ENCODE results near the gene STK10. TPM values are rescaled to one million over a fixed set of nuclear protein-coding genes. Genes with fewer than 3 reads are reported as not detected.
A peak's percentile ranks its signal among the peaks of the same experiment; 100 is the strongest.

STK10 gene
- total RNA-seq, 1 experiment from 2014 or later, result 14.5 TPM

GRCh38 chr5:172146748-172147092 lies 41.3 kb downstream of the STK10 start:
- no peak for DNase-seq
- Histone ChIP-seq H3K27me3 (no peaks in the 10 kb centered on the region), H3K9me3 (replicated peaks) (no peaks in the 10 kb centered on the region), H3K4me1 (peaks cover 40% of the 10 kb centered on the region), H3K4me3 (no peak overlapping the region), H3K27ac (no peak overlapping the region), H3K36me3 (no peaks in the 10 kb centered on the region)

DNA sequence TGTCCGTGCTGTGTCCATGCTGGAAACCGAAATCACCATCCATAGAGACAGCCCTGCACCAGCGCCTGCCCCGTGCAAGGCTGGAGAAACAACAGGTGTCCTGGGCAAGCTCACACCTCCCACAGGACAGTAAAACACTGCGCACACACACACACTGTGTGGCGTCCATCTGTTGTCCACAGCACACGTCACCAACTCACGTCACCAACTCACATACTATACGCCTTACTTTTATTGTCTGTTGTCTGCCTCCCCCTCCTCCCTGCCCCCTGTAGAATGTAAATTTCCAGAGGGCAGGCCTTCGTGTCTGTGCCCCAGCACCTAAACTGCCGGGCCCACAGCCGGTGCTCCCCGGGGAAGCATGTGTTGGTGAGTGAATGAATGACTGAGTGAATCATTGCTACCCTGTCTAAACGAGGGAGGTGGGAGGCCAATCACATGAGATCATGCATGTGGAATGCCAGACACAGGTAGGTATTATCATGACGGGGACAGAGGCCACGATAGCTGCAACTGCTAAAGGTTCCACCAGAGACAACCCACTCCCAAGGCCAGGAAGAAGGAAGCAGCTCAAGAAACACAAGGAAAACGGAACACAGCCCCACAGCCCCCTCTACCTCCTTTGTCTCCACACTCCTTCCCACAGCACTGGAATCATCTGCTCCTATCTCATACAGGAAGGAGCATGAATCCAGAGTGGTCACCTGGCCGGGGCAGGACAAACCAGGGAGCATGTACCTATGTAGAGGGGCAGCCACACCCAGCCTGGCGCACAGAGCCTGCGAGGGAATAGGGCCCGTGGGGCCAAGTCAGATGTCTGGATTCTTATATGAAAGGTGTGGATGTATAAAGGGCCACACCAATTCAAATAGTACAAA lies 41.9 kb downstream of the STK10 start:
- Histone ChIP-seq H3K27ac (peak overlapping the region; percentile 67), H3K9me3 (replicated peaks) (no peaks in the 10 kb centered on the region), H3K4me3 (no peak overlapping the region), H3K36me3 (no peaks in the 10 kb centered on the region), H3K27me3 (no peaks in the 10 kb centered on the region), H3K4me1 (peaks cover 46% of the 10 kb centered on the region)
- peak; percentile 41 to 64 for DNase-seq

GRCh38 chr5:172144931-172145869 lies 42.8 kb downstream of the STK10 start:
- no peaks in the 10 kb centered on the region for H3K9me3 ChIP-seq (replicated peaks)
- no peaks in the 10 kb centered on the region for H3K27me3 ChIP-seq
- H3K36me3 ChIP-seq, result no peaks in the 10 kb centered on the region
- peak overlapping the region; percentile 67 for H3K27ac ChIP-seq
- no peak overlapping the region for H3K4me3 ChIP-seq
- peak in 1 of 2 experiments; percentile 39 for DNase-seq
- peaks cover 48% of the 10 kb centered on the region for H3K4me1 ChIP-seq

DNA sequence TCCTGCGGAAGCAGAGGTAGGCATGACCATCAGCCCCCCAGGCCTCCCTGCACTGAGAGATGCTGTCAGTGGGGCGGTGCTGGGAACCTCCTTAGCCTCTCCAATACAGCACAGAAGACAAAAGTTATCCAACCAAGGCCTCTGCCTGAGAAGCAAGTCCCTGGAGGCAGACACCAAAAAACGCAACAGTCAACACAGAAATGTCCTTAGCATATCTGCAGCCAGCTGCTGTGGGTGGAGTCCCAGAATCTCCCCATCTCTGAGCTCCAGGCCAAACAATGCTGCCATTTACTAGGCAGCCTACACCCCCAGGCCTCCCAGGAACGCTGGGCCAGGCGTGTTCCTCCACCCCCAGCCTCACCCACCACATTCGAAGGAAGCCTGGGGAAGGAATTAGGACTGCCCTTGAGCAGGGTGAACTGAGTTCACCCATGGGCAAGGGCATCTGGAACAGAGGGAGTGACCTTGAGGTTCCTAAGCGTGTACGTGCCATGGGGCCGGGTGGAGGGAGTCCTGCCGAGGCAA lies 43.7 kb downstream of the STK10 start:
- Histone ChIP-seq H3K4me1 (peaks cover 48% of the 10 kb centered on the region), H3K4me3 (no peak overlapping the region), H3K9me3 (replicated peaks) (no peaks in the 10 kb centered on the region), H3K36me3 (no peaks in the 10 kb centered on the region), H3K27ac (peak overlapping the region; percentile 67), H3K27me3 (no peaks in the 10 kb centered on the region)
- DNase-seq, result peak; percentile 95 to 98

DNA sequence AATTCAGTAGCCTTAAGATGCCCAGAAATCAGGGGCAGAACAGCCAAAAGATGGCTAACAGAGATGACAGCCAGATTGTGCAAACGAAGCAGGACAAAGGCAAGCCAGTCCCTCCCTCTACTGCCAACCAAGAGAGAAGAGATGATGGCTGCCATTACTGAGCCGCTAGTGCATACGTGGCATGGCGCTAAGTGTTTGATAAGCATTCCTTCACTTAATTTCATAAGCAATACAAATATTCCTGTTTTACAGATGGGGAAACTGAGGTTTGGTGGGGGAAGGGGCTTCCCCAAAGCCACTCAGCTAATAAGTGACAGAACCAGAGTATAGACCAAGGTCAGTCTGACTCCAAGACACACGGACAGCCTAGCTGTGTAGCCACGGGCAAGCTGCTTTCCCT lies 44.1 kb downstream of the STK10 start:
- Histone ChIP-seq H3K4me1 (peaks cover 48% of the 10 kb centered on the region), H3K27ac (peak overlapping the region; percentile 67), H3K36me3 (no peaks in the 10 kb centered on the region), H3K4me3 (no peak overlapping the region), H3K9me3 (replicated peaks) (no peaks in the 10 kb centered on the region), H3K27me3 (no peaks in the 10 kb centered on the region)
- no peak for DNase-seq

GRCh38 chr5:172142709-172143215 lies 45.3 kb downstream of the STK10 start:
- H3K27ac ChIP-seq, result no peak overlapping the region
- DNase-seq, result peak; percentile 44 to 56

DNA sequence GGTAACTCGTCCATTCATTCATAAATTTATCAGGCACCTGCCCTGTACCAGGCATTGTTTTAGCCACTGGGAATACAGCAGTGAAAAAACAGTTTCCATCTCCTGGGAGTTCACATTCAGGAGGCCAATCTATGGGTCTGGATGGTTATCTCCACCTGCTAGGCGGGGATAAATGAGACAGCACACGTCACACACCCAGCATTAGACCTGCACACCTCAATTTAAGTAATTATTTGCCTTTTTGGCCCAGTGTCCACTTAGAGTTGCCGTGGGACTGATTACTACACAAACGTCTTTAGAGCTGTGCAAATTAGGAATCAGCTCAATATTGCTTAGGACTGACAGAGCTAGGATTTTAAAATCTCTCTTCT lies 46.1 kb downstream of the STK10 start:
- Histone ChIP-seq H3K27me3 (no peaks in the 10 kb centered on the region), H3K4me3 (no peak overlapping the region), H3K36me3 (peaks cover 3% of the 10 kb centered on the region; the same call in 1 of the 2 replicates)

More at GRCh38 chr5:172142709-172143215, 45.3 kb downstream of the STK10 start:
- Histone ChIP-seq H3K4me3 (no peak overlapping the region), H3K27me3 (no peaks in the 10 kb centered on the region), H3K4me1 (peaks cover 48% of the 10 kb centered on the region), H3K9me3 (replicated peaks) (no peaks in the 10 kb centered on the region), H3K36me3 (no peaks in the 10 kb centered on the region)

GRCh38 chr5:172140866-172141265 lies 47.2 kb downstream of the STK10 start:
- Histone ChIP-seq H3K4me3 (no peak overlapping the region), H3K27me3 (no peaks in the 10 kb centered on the region), H3K27ac (no peak overlapping the region; the same call in 1 of the 2 replicates), H3K4me1 (peaks cover 45% of the 10 kb centered on the region), H3K9me3 (replicated peaks) (peaks cover 5% of the 10 kb centered on the region), H3K36me3 (peaks cover 3% of the 10 kb centered on the region; the same call in 1 of the 2 replicates)
- DNase-seq, result no peak

More for the DNA sequence above, 46.1 kb downstream of the STK10 start:
- Histone ChIP-seq H3K9me3 (replicated peaks) (peaks cover 4% of the 10 kb centered on the region), H3K4me1 (peaks cover 48% of the 10 kb centered on the region), H3K27ac (peak overlapping the region; percentile 32; the same call in 1 of the 2 replicates)
- DNase-seq, result no peak

GRCh38 chr5:172140120-172140519 lies 47.9 kb downstream of the STK10 start:
- peaks cover 3% of the 10 kb centered on the region; the same call in 1 of the 2 replicates for H3K36me3 ChIP-seq
- H3K4me3 ChIP-seq, result no peak overlapping the region
- H3K27ac ChIP-seq, result no peak overlapping the region
- peaks cover 7% of the 10 kb centered on the region for H3K9me3 ChIP-seq (replicated peaks)
- no peak for DNase-seq
- H3K27me3 ChIP-seq, result no peaks in the 10 kb centered on the region
- H3K4me1 ChIP-seq, result peaks cover 38% of the 10 kb centered on the region

- no peak for DNase-seq
- peaks cover 3% of the 10 kb centered on the region; the same call in 1 of the 2 replicates for H3K36me3 ChIP-seq
- no peak overlapping the region for H3K27ac ChIP-seq
- H3K4me3 ChIP-seq, result no peak overlapping the region
- H3K4me1 ChIP-seq, result peaks cover 11% of the 10 kb centered on the region
- no peaks in the 10 kb centered on the region for H3K27me3 ChIP-seq
- peaks cover 10% of the 10 kb centered on the region for H3K9me3 ChIP-seq (replicated peaks)
Measured at GRCh38 chr5:172137046-172137445, 51.0 kb downstream of the STK10 start.

DNA sequence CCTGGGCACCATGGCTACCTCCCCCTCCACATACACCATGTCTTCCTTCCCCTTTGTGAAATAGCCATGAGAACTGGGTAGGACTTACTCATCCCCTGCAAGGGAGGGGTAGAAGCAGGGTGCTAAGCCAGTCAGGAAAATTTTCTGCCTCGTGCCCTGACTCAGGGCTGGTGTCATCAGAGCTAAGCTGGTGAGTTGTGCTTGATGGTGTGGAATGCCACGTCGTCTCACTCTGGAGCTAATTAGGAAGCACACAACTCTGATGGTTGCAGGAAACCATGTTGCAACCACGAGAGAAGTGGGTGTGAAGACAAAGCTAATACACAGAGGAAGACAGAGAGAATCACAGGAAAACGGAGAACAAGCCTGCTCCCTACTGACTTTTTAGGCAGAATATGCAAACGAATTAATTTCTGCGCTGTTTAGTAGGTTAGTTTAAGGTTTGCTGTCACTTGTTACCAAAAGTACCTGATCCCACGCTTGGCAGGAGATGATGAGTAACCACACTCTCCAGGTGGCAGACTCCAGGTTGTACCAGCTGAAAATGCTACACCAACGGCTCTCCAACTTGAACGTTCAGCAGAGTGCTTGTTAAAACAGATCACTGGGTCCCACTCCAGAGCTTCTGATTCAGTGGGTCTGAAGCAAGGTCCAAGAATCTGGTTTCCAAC lies 54.5 kb downstream of the STK10 start:
- H3K9me3 ChIP-seq (replicated peaks), result peaks cover 10% of the 10 kb centered on the region
- H3K4me1 ChIP-seq, result no peaks in the 10 kb centered on the region
- H3K27ac ChIP-seq, result no peak overlapping the region
- H3K27me3 ChIP-seq, result no peaks in the 10 kb centered on the region
- H3K36me3 ChIP-seq, result peaks cover 3% of the 10 kb centered on the region; the same call in 1 of the 2 replicates
- H3K4me3 ChIP-seq, result no peak overlapping the region
- DNase-seq, result no peak

GRCh38 chr5:172131690-172132089 lies 56.3 kb downstream of the STK10 start:
- no peak overlapping the region for H3K27ac ChIP-seq
- H3K27me3 ChIP-seq, result no peaks in the 10 kb centered on the region
- no peaks in the 10 kb centered on the region for H3K4me1 ChIP-seq
- peaks cover 5% of the 10 kb centered on the region; the same call in 1 of the 2 replicates for H3K9me3 ChIP-seq (replicated peaks)
- H3K4me3 ChIP-seq, result no peak overlapping the region
- H3K36me3 ChIP-seq, result no peaks in the 10 kb centered on the region; the same call in 1 of the 2 replicates
- DNase-seq, result no peak

DNA sequence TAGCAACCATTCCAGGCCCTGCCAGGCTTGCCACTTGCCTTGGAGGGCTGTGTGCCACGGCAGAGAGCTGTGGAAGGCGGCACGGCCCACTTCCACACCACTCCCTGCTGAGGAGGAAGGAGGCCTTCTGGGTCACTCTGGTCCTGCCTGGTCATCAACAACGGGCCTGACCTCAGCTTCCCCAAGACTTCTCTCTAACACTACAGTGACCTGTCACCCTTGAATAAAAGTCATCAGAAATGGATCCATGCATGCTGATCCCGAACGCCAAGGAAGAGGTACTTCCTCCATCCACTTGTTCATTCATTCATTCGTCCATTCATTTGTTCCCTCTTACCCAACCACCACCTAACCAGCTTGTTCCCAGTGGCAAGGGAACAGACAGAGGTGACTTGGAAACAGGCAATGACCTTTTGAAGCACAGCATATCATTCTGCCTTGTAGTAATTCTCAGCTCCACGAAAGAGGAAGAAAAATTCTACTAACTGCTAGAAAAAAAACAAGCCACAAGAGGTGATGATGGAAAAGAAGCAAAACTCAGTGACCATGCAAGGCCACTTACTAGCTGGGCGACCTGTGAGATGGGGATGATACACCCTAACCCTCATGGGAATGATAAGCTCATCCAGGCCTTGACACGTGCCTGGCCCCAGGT lies 58.6 kb downstream of the STK10 start:
- no peaks in the 10 kb centered on the region; the same call in 1 of the 2 replicates for H3K36me3 ChIP-seq
- H3K27me3 ChIP-seq, result no peaks in the 10 kb centered on the region
- no peaks in the 10 kb centered on the region for H3K4me1 ChIP-seq
- no peak for DNase-seq
- no peak overlapping the region for H3K27ac ChIP-seq
- no peaks in the 10 kb centered on the region for H3K9me3 ChIP-seq (replicated peaks)
- no peak overlapping the region for H3K4me3 ChIP-seq

Data from SJCRH30 (cell line).